Transverse colon (tissue), 4 donors: ENCODE data around the gene FKBP6. TPM values are rescaled to one million over a fixed set of nuclear protein-coding genes. Genes with fewer than 3 reads are reported as not detected.

Experiments used
- DNase-seq: peaks from one replicate; pipeline ENCODE4 v3.0.0-alpha.2; 2019
- H3K27ac ChIP-seq, 4 donors: fragments of 200-600 bp; sonication (generic); 2 replicates each; pipeline ENCODE4 v1.5.1; 2016 to 2018; ENCODE audit warnings: inconsistent platforms in 4 of 4
- H3K27me3 ChIP-seq: fragments of 200-600 bp; sonication (generic); 2 replicates; pipeline ENCODE4 v1.5.1; 2017; ENCODE audit warnings: inconsistent platforms
- H3K36me3 ChIP-seq, 4 donors: fragments of 200-600 bp; sonication (generic); 2 replicates each; pipeline ENCODE4 v1.5.1; 2017 to 2019; ENCODE audit warnings: inconsistent platforms in 4 of 4
- H3K4me1 ChIP-seq, 4 donors: fragments of 200-600 bp; sonication (generic); 2 replicates each; pipeline ENCODE4 v1.5.1; 2017 to 2020; ENCODE audit warnings: inconsistent platforms in 4 of 4
- H3K4me3 ChIP-seq, 4 donors: fragments of 200-600 bp; sonication (generic); 1 replicate in 1 of 4; 2 replicates in 3 of 4; pipeline versions ENCODE4 v1.5.1 to v1.6.1; 2017 to 2019; ENCODE audit warnings: inconsistent platforms in 4 of 4
- H3K9me3 ChIP-seq, 2 donors: fragments of 200-600 bp; sonication (generic); 2 replicates each; pipeline ENCODE4 v1.5.1; 2017 to 2019; ENCODE audit warnings: inconsistent platforms in 2 of 2
- EP300 ChIP-seq: sonication (generic); formaldehyde crosslinking; IDR thresholded peaks from one replicate; pipeline ENCODE4 v1.6.1; 2017; ENCODE audit warnings: antibody characterized with exemption, low read depth
- POLR2A ChIP-seq: fragments of 450-650 bp; IDR thresholded peaks from one replicate; pipeline ENCODE4 v1.6.1; 2016; ENCODE audit warnings: antibody characterized with exemption, mild to moderate bottlenecking, moderate library complexity
- POLR2AphosphoS5 ChIP-seq, 3 donors: sonication (generic); formaldehyde crosslinking; IDR thresholded peaks; one replicate each; pipeline ENCODE4 v1.6.1; 2016; ENCODE audit warnings: antibody characterized with exemption in 3 of 3
- WGBS, 2 donors: methylation state at CpG; one replicate each; pipeline ENCODE4 v1.1.5; 2018; ENCODE audit warnings: low coverage in 1 of 2; 5-methylcytosine and 5-hydroxymethylcytosine counted together
- in situ Hi-C, 4 donors: fragments of 200-750 bp; cut with MboI; loops; one replicate each; pipeline versions ENCODE4 v1.15.0 to v1.15.1; 2017; ENCODE audit warnings: low sequenced_read_pairs in 3 of 4, low pct_ligation_motif_present in 1 of 4, low pct_unique_long_range_greater_than_20kb in 1 of 4
- intact Hi-C: fragments of 100-400 bp; cut with DNase I; formaldehyde crosslinking; loops from one replicate; pipeline ENCODE4 v1.15.1; 2023; ENCODE audit warnings: low total_unique reads
- total RNA-seq, 4 donors: library from RNA; depleted of rRNA; stranded (reverse); fragments of >200 nt; gene quantifications; one replicate each; pipeline ENCODE4 v1.1.0, GENCODE V29; 2016
- TF ChIP-seq, protein P1 (sequence below), 5 experiments: fragments of 200-600 bp in 3 of 5; fragments of 450-650 bp in 2 of 5; sonication (generic) in 3 of 5; IDR thresholded peaks; 1 replicate in 2 of 5; 2 replicates in 3 of 5; pipeline ENCODE4 v1.5.1; 2016 to 2017; ENCODE audit warnings: antibody characterized with exemption in 5 of 5, inconsistent platforms in 3 of 5, mild to moderate bottlenecking in 2 of 5, moderate library complexity in 1 of 5

FKBP6 gene
- total RNA-seq, 4 donors from 2014 or later: not detected

- Histone ChIP-seq H3K27me3 (no peaks in the 10 kb centered on the region), H3K36me3 (no peaks in the 10 kb centered on the region), H3K4me3 (no peak overlapping the region), H3K9me3 (no peaks in the 10 kb centered on the region), H3K27ac (no peak overlapping the region), H3K4me1 (no peaks in the 10 kb centered on the region)
- DNase-seq: no peak
- intact Hi-C loops (no loop called here), in situ Hi-C loops (loop anchor here in 2 of 4 donors (10.0 kb wide), 1 partner anchor 114 kb away; no protein-coding TSS in a partner anchor)
- WGBS, 2 donors: 71% methylated on average over 6 of the region's 6 CpGs; no CpG with 5 or more reads in 1 of the 2 donors
- TF ChIP-seq EP300: no peak
- no peak for TF ChIP-seq POLR2A
- TF ChIP-seq, protein P1, sequence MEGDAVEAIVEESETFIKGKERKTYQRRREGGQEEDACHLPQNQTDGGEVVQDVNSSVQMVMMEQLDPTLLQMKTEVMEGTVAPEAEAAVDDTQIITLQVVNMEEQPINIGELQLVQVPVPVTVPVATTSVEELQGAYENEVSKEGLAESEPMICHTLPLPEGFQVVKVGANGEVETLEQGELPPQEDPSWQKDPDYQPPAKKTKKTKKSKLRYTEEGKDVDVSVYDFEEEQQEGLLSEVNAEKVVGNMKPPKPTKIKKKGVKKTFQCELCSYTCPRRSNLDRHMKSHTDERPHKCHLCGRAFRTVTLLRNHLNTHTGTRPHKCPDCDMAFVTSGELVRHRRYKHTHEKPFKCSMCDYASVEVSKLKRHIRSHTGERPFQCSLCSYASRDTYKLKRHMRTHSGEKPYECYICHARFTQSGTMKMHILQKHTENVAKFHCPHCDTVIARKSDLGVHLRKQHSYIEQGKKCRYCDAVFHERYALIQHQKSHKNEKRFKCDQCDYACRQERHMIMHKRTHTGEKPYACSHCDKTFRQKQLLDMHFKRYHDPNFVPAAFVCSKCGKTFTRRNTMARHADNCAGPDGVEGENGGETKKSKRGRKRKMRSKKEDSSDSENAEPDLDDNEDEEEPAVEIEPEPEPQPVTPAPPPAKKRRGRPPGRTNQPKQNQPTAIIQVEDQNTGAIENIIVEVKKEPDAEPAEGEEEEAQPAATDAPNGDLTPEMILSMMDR (IDR thresholded peaks at IDR 0.05): no peak
- TF ChIP-seq POLR2AphosphoS5 (IDR thresholded peaks at IDR 0.05): no peak
Observed at GRCh38 chr7:73330772-73331171, 2.8 kb downstream of the FKBP6 start.

GRCh38 chr7:73332447-73332846, 4.5 kb downstream of the FKBP6 start:
- 73 to 94% methylated on average over 2 to 6 of the region's 6 CpGs for WGBS, 2 donors
- no peak overlapping the region for H3K4me3 ChIP-seq
- H3K27ac ChIP-seq: no peak overlapping the region
- intact Hi-C loops (no loop called here), in situ Hi-C loops (loop anchor here in 2 of 4 donors (10.0 kb wide), 1 partner anchor 112 kb away; no protein-coding TSS in a partner anchor)
- no peaks in the 10 kb centered on the region for H3K4me1 ChIP-seq
- no peaks in the 10 kb centered on the region for H3K36me3 ChIP-seq
- H3K27me3 ChIP-seq: no peaks in the 10 kb centered on the region
- TF ChIP-seq POLR2AphosphoS5 (IDR thresholded peaks at IDR 0.05) (no peak), EP300 (no peak), POLR2A (no peak)
- TF ChIP-seq, protein P1 (IDR thresholded peaks at IDR 0.05): no peak
- H3K9me3 ChIP-seq: no peaks in the 10 kb centered on the region
- no peak for DNase-seq

DNA sequence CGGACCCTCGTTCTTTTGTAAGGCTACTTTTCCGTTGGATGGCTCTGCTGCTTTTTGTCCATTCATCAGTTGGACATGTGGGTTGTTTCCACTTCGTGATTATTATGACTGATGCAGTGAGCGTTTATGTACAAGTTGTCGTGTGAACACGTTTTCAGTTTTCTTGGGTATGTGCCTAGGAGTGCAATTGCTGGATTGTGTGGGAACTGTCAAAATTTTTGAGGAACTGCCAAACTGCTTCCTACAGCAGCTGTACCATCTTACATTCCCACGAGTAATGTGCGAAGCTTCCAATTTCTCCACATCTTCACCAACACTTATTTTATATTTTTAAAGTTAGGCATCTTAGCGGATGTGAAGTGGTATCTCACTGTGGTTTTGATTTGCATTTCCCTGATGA, 10.4 kb downstream of the FKBP6 start:
- H3K27ac ChIP-seq: no peak overlapping the region
- in situ Hi-C loops (loop anchor here in 2 of 4 donors (10.0 kb wide), 1 partner anchor 106 kb away; no protein-coding TSS in a partner anchor), intact Hi-C loops (no loop called here)
- H3K36me3 ChIP-seq: no peaks in the 10 kb centered on the region
- H3K27me3 ChIP-seq: no peaks in the 10 kb centered on the region
- no peaks in the 10 kb centered on the region for H3K4me1 ChIP-seq
- no peaks in the 10 kb centered on the region for H3K9me3 ChIP-seq
- no peak overlapping the region for H3K4me3 ChIP-seq
- DNase-seq: no peak
- 83 to 94% methylated on average over 4 to 10 of the region's 10 CpGs for WGBS, 2 donors
- TF ChIP-seq POLR2A (no peak), POLR2AphosphoS5 (IDR thresholded peaks at IDR 0.05) (no peak), EP300 (no peak)
- TF ChIP-seq, protein P1 (IDR thresholded peaks at IDR 0.05): no peak

DNA sequence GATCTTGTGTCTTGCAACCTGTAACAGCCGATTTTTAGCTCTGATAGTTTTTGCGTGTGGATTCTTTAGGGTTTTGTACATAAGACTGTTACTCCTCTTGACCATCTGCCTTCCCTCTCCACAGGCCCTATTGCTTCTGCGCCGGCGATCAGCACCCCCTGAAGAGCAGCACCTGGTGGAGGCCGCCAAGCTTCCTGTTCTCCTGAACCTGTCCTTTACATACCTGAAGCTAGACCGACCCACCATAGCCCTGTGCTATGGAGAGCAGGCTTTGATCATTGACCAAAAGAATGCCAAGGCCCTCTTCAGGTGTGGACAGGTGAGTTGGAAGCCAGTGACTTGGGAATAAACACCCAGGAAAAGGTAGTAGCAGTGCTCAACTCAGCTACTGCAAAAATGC, 12.6 kb downstream of the FKBP6 start:
- no peaks in the 10 kb centered on the region for H3K4me1 ChIP-seq
- no peak for TF ChIP-seq EP300
- TF ChIP-seq, protein P1 (IDR thresholded peaks at IDR 0.05): no peak
- no peak for TF ChIP-seq POLR2AphosphoS5 (IDR thresholded peaks at IDR 0.05)
- no peak for TF ChIP-seq POLR2A
- H3K27ac ChIP-seq: no peak overlapping the region
- no peaks in the 10 kb centered on the region for H3K9me3 ChIP-seq
- in situ Hi-C loops: no loop called here
- H3K4me3 ChIP-seq: no peak overlapping the region
- H3K27me3 ChIP-seq: no peaks in the 10 kb centered on the region
- WGBS, 2 donors: 70 to 89% methylated on average over 2 to 7 of the region's 7 CpGs
- DNase-seq: no peak
- intact Hi-C loops: no loop called here
- H3K36me3 ChIP-seq: no peaks in the 10 kb centered on the region
